Measurements from ENCODE around the gene AKR1B15. TPM values are rescaled to one million over a fixed set of nuclear protein-coding genes. Genes with fewer than 3 reads are reported as not detected.

Gene AKR1B15
- total and polyA plus RNA-seq, 9 of the 15 experiments (the other 6 are each of a cell fraction or from before 2014, with no cell fraction given) = not detected

DNA sequence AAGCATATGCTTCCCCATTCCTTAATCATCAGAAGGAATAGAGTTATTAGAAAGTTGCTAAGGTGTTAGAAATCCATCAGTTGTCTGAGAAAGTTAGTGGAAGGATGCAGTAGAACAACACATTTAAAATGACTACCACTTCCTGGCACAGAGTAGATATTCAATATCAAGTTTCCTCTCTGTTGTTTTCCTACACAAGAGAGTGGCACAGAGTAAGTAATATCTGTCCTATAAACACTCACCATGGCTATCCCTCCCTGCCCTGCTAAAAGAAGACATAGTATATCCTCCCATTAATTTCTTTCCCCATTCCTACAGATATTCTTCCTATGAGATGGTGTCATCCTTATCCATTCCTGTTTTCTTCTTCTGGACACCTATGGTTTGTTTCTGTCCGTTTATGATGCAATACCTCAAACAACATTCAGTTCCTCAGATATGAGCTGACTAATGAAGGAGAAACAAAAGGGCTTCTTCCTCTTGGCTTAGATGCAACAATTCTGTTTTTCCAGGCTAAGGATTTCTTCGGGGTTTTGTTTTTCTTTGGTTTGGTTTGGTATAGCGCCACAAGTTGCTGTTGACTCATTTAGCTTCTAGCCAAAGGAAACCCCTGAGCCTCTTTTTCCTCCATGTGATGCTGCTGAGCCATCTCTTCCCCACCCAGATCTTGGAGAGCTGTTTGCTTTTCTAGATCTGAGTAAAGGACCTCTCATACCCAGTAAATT, 64.9 kb downstream of the AKR1B15 start:
- Histone ChIP-seq H3K4me2 (ENCODE audit: insufficient read depth, low read length) (no peak overlapping the region), H3K4me3 (no peak overlapping the region), H3K36me3 (ENCODE audit: control insufficient read depth, insufficient read depth, low read length) (no peaks in the 10 kb centered on the region), H3K79me2 (ENCODE audit: control insufficient read depth, insufficient read depth, low read length) (no peaks in the 10 kb centered on the region), H3K27me3 (ENCODE audit: control insufficient read depth in 2 of 2, insufficient read depth in 2 of 2, low read length in 2 of 2) (peaks cover 3% of the 10 kb centered on the region in 2 experiments; a peak in 1 of 5 replicates), H3K9me3 (replicated peaks; ENCODE audit: control insufficient read depth, insufficient read depth, low read depth, low read length) (no peaks in the 10 kb centered on the region), H3K27ac (ENCODE audit: extremely low read depth, low read depth, low read length) (no peak overlapping the region), H2AFZ (ENCODE audit: low read depth, low read length) (no peak overlapping the region), H3K4me1 (replicated peaks in 1 of 2; ENCODE audit: control insufficient read depth in 2 of 2, insufficient read depth in 2 of 2, low read length in 2 of 2) (no peaks in the 10 kb centered on the region), H4K20me1 (replicated peaks; ENCODE audit: control insufficient read depth, insufficient read depth, low read length) (no peaks in the 10 kb centered on the region), H3K9me1 (ENCODE audit: control insufficient read depth, insufficient read depth, low read length) (no peaks in the 10 kb centered on the region), H3K9ac (ENCODE audit: insufficient read depth in 1 of 2, low read depth in 2 of 2, low read length in 2 of 2) (no peak overlapping the region)
- ATAC-seq (peak; percentile 64), DNase-seq (ENCODE audit: extremely low read depth in 1 of 4, low spot score in 3 of 4) (no peak), FAIRE-seq (no peak)
- intact Hi-C loops (cut with micrococcal nuclease) (no loop called here), in situ Hi-C loops (cut with MboI) (loop anchor here (5.0 kb wide), 1 partner anchor 171 kb away; no protein-coding TSS in a partner anchor)
- 4% methylated on average over 3 of the region's 3 CpGs for WGBS (ENCODE audit: insufficient coverage, low coverage, missing lambda C conversion rate)
- no TSS peak for BruUV-seq (replicated peaks)
- ChIA-PET POLR2A (interaction anchor here (0.6 to 0.7 kb wide), 2 partner anchors 8 to 621 kb away, joined by 3 read pairs; no protein-coding TSS in a partner anchor), CTCF (ENCODE audit: low intra/inter-chr PET ratio) (no interaction called here)
- TF ChIP-seq JUND (IDR thresholded peaks at IDR 0.05; ENCODE audit: borderline replicate concordance, low read depth, low read length) = peak; percentile 33; the same call in 1 of the 2 replicates
- no peak for TF ChIP-seq JUND (tag; IDR thresholded peaks at IDR 0.05; ENCODE audit: borderline replicate concordance, low read depth, low read length)
- TF ChIP-seq SMARCA5 (IDR thresholded peaks at IDR 0.05) = no peak
- no peak for TF ChIP-seq BHLHE40 (IDR thresholded peaks at IDR 0.05; ENCODE audit: low read length)
- TF ChIP-seq SUPT5H (IDR thresholded peaks at IDR 0.05) = no peak
- TF ChIP-seq TEAD1 (CRISPR knock-in tag; IDR thresholded peaks at IDR 0.05) = no peak
- no peak; the same call in 1 of the 2 replicates for TF ChIP-seq DPF2 (IDR thresholded peaks at IDR 0.05)
- TF ChIP-seq, protein P1, sequence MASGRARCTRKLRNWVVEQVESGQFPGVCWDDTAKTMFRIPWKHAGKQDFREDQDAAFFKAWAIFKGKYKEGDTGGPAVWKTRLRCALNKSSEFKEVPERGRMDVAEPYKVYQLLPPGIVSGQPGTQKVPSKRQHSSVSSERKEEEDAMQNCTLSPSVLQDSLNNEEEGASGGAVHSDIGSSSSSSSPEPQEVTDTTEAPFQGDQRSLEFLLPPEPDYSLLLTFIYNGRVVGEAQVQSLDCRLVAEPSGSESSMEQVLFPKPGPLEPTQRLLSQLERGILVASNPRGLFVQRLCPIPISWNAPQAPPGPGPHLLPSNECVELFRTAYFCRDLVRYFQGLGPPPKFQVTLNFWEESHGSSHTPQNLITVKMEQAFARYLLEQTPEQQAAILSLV (tag; IDR thresholded peaks at IDR 0.05) = peak; percentile 90
- 0 out of 2 replicates have a peak, but pooled peaks have one; percentile 9 for TF ChIP-seq GABPA (tag; conservative IDR thresholded peaks at IDR 0.05; ENCODE audit: low read depth)
- peak; percentile 61 for TF ChIP-seq FOSL1 (tag; conservative IDR thresholded peaks at IDR 0.05)
- TF ChIP-seq TCF7L2 (IDR thresholded peaks at IDR 0.05; ENCODE audit: low read depth, low read length) = no peak
- TF ChIP-seq PHTF2 (CRISPR knock-in tag; IDR thresholded peaks at IDR 0.05) = no peak
- TF ChIP-seq SPI1 (IDR thresholded peaks at IDR 0.05; ENCODE audit: borderline replicate concordance, low read depth, low read length) = no peak
- no peak for TF ChIP-seq RBM17 (IDR thresholded peaks at IDR 0.05; ENCODE audit: borderline replicate concordance, low read depth, low read length)
- TF ChIP-seq TFAM (CRISPR knock-in tag; conservative IDR thresholded peaks at IDR 0.05) = no peak
- no peak for TF ChIP-seq ZNF133 (CRISPR knock-in tag; IDR thresholded peaks at IDR 0.05)
- TF ChIP-seq MYC (IDR thresholded peaks at IDR 0.05; ENCODE audit: low read depth, low read length) = no peak
- no peak for TF ChIP-seq MYC (CRISPR knock-in tag; IDR thresholded peaks at IDR 0.05; ENCODE audit: borderline replicate concordance, low read depth)
- TF ChIP-seq NUFIP1 (IDR thresholded peaks at IDR 0.05; ENCODE audit: partially characterized antibody) = no peak
- TF ChIP-seq GATAD2A (IDR thresholded peaks at IDR 0.05) = no peak
- TF ChIP-seq, protein P2, sequence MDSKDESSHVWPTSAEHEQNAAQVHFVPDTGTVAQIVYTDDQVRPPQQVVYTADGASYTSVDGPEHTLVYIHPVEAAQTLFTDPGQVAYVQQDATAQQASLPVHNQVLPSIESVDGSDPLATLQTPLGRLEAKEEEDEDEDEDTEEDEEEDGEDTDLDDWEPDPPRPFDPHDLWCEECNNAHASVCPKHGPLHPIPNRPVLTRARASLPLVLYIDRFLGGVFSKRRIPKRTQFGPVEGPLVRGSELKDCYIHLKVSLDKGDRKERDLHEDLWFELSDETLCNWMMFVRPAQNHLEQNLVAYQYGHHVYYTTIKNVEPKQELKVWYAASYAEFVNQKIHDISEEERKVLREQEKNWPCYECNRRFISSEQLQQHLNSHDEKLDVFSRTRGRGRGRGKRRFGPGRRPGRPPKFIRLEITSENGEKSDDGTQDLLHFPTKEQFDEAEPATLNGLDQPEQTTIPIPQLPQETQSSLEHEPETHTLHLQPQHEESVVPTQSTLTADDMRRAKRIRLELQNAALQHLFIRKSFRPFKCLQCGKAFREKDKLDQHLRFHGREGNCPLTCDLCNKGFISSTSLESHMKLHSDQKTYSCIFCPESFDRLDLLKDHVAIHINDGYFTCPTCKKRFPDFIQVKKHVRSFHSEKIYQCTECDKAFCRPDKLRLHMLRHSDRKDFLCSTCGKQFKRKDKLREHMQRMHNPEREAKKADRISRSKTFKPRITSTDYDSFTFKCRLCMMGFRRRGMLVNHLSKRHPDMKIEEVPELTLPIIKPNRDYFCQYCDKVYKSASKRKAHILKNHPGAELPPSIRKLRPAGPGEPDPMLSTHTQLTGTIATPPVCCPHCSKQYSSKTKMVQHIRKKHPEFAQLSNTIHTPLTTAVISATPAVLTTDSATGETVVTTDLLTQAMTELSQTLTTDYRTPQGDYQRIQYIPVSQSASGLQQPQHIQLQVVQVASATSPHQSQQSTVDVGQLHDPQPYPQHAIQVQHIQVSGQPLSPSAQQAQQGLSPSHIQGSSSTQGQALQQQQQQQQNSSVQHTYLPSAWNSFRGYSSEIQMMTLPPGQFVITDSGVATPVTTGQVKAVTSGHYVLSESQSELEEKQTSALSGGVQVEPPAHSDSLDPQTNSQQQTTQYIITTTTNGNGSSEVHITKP (IDR thresholded peaks at IDR 0.05; ENCODE audit: partially characterized antibody) = no peak

Data from K562 (cell line).